Mucosa of descending colon (tissue), 3 donors: ENCODE data around the gene CD9. TPM values are rescaled to one million over a fixed set of nuclear protein-coding genes. Genes with fewer than 3 reads are reported as not detected.
A peak's percentile ranks its signal among the peaks of the same experiment; 100 is the strongest.
"Not testable (repeated sequence)": the region's sequence is repeated elsewhere in the genome, so short reads cannot be mapped to it uniquely, and the experiment has no call there.

Experiments used
- ATAC-seq: fragments of 200-7000 bp; cut with Tn5 transposase; one replicate; pipeline ENCODE4 v1.9.1; 2020; ENCODE audit warnings: mild to moderate bottlenecking, moderate library complexity
- DNase-seq, 3 donors: peaks; one replicate each; pipeline ENCODE4 v3.0.0-alpha.2; 2020
- H3K36me3 ChIP-seq: fragments of 200-600 bp; one replicate; pipeline ENCODE4 v1.8.0; 2021; ENCODE audit warnings: low read depth, mild to moderate bottlenecking
- H3K4me1 ChIP-seq: fragments of 200-600 bp; one replicate; pipeline ENCODE4 v1.8.0; 2021; ENCODE audit warnings: low read depth, mild to moderate bottlenecking
- H3K4me3 ChIP-seq: fragments of 200-600 bp; one replicate; pipeline ENCODE4 v1.8.0; 2021; ENCODE audit warnings: mild to moderate bottlenecking
- H3K9me3 ChIP-seq: fragments of 200-600 bp; one replicate; pipeline ENCODE4 v1.8.0; 2021; ENCODE audit warnings: mild to moderate bottlenecking
- intact Hi-C, 2 donors: fragments of 100-400 bp; cut with DNase I in 1 of 2; cut with micrococcal nuclease in 1 of 2; formaldehyde crosslinking; loops; one replicate each; pipeline versions ENCODE4 v1.11.0 to v1.11.1; 2022; cut with DNase I, micrococcal nuclease
- total RNA-seq, 3 donors: library from RNA; stranded (reverse); fragmentation: NEBNext Ultra II Directional in 2 of 3; extraction: Animal tissue kit (Norgen Biotek cat#: 25700) in 2 of 3; gene quantifications; one replicate each; pipeline versions ENCODE4 v1.2.1 to v1.2.4, GENCODE V29; 2021 to 2023
- TF ChIP-seq, protein P1 (sequence below): fragments of 200-600 bp; IDR thresholded peaks from one replicate; pipeline ENCODE4 v1.8.0; 2022; ENCODE audit warnings: antibody characterized with exemption, mild to moderate bottlenecking
- donor health status: DM: no; HTN: no; CAD: no; lungs with moderate emphysema.
- donor health status: DM: no; HTN: no; CAD: no.
- donor health status: DM: no; HTN: yes; CAD: no.

CD9 gene
- total RNA-seq, 3 donors from 2014 or later: 452 to 723 (median 672) TPM

DNA sequence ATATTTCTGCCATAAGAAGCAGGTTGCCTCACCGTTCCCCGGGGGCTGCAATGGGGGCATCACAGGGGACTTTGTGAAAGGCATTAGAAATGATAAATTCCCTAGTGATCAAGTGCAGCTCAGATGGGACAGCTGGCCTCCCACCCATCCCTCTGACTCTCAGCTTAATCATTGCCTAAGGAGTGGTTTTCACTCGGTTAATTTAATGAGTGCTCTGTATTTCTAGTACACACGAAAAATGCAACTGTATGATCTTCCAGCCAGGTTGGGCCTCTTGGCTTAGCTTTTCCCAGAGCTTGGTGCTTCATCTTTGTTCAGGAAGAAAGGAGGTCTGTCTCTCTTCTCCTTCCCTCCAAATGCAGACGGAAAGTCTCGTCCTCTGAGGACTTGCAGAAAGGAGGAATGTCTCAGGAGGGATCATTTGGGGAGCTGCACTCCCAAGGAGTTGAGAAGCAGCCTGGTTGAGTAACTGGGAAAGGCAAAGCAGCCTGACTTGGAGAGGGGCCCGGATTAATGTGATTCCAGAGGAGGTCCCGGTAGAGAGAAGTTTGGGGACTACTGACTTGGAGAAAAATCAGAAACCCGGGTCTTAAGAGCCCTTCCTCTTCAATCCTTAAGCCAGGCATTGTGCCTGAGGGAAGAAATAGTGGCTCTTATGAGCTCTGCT, 7.2 kb downstream of the CD9 start:
- DNase-seq (no peak), ATAC-seq (peak; percentile 18)
- intact Hi-C loops: no loop called here
- TF ChIP-seq, protein P1, sequence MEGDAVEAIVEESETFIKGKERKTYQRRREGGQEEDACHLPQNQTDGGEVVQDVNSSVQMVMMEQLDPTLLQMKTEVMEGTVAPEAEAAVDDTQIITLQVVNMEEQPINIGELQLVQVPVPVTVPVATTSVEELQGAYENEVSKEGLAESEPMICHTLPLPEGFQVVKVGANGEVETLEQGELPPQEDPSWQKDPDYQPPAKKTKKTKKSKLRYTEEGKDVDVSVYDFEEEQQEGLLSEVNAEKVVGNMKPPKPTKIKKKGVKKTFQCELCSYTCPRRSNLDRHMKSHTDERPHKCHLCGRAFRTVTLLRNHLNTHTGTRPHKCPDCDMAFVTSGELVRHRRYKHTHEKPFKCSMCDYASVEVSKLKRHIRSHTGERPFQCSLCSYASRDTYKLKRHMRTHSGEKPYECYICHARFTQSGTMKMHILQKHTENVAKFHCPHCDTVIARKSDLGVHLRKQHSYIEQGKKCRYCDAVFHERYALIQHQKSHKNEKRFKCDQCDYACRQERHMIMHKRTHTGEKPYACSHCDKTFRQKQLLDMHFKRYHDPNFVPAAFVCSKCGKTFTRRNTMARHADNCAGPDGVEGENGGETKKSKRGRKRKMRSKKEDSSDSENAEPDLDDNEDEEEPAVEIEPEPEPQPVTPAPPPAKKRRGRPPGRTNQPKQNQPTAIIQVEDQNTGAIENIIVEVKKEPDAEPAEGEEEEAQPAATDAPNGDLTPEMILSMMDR: no peak
- Histone ChIP-seq H3K4me3 (no peak overlapping the region), H3K36me3 (no peaks in the 10 kb centered on the region), H3K9me3 (no peaks in the 10 kb centered on the region), H3K4me1 (peaks cover 92% of the 10 kb centered on the region)

GRCh38 chr12:6208130-6208529, 7.9 kb downstream of the CD9 start:
- DNase-seq (no peak), ATAC-seq (no peak)
- TF ChIP-seq, protein P1: no peak

GRCh38 chr12:6209428-6209827, 9.2 kb downstream of the CD9 start:
- H3K36me3 ChIP-seq, H3K4me3 ChIP-seq, DNase-seq, H3K9me3 ChIP-seq, intact Hi-C loops, ATAC-seq: not testable (repeated sequence)
- peaks cover 84% of the 10 kb centered on the region for H3K4me1 ChIP-seq

More at GRCh38 chr12:6208130-6208529, 7.9 kb downstream of the CD9 start:
- H3K36me3 ChIP-seq: no peaks in the 10 kb centered on the region
- H3K9me3 ChIP-seq: no peaks in the 10 kb centered on the region
- H3K4me3 ChIP-seq: no peak overlapping the region
- H3K4me1 ChIP-seq: peaks cover 91% of the 10 kb centered on the region
- intact Hi-C loops: no loop called here

- H3K4me1 ChIP-seq: peaks cover 86% of the 10 kb centered on the region
- TF ChIP-seq, protein P1: no peak
- ATAC-seq (no peak), DNase-seq (no peak)
- no peaks in the 10 kb centered on the region for H3K9me3 ChIP-seq
- H3K36me3 ChIP-seq: no peaks in the 10 kb centered on the region
- H3K4me3 ChIP-seq: no peak overlapping the region
- intact Hi-C loops: no loop called here
These were observed 11.2 kb downstream of the CD9 start for GRCh38 chr12:6211421-6211869.

- Histone ChIP-seq H3K36me3 (no peaks in the 10 kb centered on the region), H3K4me3 (no peak overlapping the region), H3K9me3 (no peaks in the 10 kb centered on the region), H3K4me1 (peaks cover 83% of the 10 kb centered on the region)
- TF ChIP-seq, protein P1: no peak
- ATAC-seq (no peak), DNase-seq (no peak)
- intact Hi-C loops: no loop called here
These were observed 11.9 kb downstream of the CD9 start for GRCh38 chr12:6212086-6212485.

GRCh38 chr12:6213969-6214368, 13.8 kb downstream of the CD9 start:
- Histone ChIP-seq H3K4me3 (no peak overlapping the region), H3K9me3 (no peaks in the 10 kb centered on the region), H3K4me1 (peaks cover 73% of the 10 kb centered on the region), H3K36me3 (no peaks in the 10 kb centered on the region)
- TF ChIP-seq, protein P1: no peak
- intact Hi-C loops: no loop called here
- ATAC-seq (no peak), DNase-seq (no peak)
